ENCODE results near the gene NOL4.
A peak's percentile ranks its signal among the peaks of the same experiment; 100 is the strongest.
"Not testable (repeated sequence)": the region's sequence is repeated elsewhere in the genome, so short reads cannot be mapped to it uniquely, and the experiment has no call there.

The NOL4 gene, protein sequence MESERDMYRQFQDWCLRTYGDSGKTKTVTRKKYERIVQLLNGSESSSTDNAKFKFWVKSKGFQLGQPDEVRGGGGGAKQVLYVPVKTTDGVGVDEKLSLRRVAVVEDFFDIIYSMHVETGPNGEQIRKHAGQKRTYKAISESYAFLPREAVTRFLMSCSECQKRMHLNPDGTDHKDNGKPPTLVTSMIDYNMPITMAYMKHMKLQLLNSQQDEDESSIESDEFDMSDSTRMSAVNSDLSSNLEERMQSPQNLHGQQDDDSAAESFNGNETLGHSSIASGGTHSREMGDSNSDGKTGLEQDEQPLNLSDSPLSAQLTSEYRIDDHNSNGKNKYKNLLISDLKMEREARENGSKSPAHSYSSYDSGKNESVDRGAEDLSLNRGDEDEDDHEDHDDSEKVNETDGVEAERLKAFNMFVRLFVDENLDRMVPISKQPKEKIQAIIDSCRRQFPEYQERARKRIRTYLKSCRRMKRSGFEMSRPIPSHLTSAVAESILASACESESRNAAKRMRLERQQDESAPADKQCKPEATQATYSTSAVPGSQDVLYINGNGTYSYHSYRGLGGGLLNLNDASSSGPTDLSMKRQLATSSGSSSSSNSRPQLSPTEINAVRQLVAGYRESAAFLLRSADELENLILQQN

GRCh38 chr18:34224423-34225217, at the start of gene NOL4:
Gene NOL4 (minus strand): TSS chr18:34224913. CDS start chr18:34223253, 1,660 bp downstream.
- DNase-seq (ENCODE audit: extremely low read depth, low read depth), result no peak
- TF ChIP-seq, protein P1, sequence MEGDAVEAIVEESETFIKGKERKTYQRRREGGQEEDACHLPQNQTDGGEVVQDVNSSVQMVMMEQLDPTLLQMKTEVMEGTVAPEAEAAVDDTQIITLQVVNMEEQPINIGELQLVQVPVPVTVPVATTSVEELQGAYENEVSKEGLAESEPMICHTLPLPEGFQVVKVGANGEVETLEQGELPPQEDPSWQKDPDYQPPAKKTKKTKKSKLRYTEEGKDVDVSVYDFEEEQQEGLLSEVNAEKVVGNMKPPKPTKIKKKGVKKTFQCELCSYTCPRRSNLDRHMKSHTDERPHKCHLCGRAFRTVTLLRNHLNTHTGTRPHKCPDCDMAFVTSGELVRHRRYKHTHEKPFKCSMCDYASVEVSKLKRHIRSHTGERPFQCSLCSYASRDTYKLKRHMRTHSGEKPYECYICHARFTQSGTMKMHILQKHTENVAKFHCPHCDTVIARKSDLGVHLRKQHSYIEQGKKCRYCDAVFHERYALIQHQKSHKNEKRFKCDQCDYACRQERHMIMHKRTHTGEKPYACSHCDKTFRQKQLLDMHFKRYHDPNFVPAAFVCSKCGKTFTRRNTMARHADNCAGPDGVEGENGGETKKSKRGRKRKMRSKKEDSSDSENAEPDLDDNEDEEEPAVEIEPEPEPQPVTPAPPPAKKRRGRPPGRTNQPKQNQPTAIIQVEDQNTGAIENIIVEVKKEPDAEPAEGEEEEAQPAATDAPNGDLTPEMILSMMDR (IDR thresholded peaks at IDR 0.05; ENCODE audit: low read depth, low read length, missing control alignments), result peak; percentile 6
- no peak within 1 kb of the TSS for H3K4me3 ChIP-seq (replicated peaks; ENCODE audit: low read depth, low read length)

DNA sequence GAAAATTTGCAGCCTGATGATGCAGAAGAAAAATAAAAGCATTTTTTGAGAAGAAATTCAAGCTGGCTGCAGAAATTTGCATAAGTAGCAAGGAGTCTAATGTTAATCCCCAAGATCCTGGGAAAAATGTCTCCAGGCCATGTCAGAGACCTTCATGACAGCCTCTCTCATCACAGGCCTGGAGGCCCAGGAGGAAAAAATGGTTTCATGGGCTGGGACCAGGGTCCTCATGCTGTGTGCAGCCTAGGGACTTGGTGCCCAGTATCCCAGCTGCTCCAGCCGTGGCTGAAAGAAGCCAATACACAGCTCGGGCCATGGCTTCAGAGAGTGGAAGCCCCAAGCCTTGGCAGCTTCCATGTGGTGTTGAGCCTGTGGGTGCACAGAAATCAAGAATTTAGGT, 41.3 kb upstream of the NOL4 start:
- not testable (repeated sequence) for DNase-seq (ENCODE audit: extremely low read depth, low read depth); H3K4me3 ChIP-seq (replicated peaks; ENCODE audit: low read depth, low read length)

DNA sequence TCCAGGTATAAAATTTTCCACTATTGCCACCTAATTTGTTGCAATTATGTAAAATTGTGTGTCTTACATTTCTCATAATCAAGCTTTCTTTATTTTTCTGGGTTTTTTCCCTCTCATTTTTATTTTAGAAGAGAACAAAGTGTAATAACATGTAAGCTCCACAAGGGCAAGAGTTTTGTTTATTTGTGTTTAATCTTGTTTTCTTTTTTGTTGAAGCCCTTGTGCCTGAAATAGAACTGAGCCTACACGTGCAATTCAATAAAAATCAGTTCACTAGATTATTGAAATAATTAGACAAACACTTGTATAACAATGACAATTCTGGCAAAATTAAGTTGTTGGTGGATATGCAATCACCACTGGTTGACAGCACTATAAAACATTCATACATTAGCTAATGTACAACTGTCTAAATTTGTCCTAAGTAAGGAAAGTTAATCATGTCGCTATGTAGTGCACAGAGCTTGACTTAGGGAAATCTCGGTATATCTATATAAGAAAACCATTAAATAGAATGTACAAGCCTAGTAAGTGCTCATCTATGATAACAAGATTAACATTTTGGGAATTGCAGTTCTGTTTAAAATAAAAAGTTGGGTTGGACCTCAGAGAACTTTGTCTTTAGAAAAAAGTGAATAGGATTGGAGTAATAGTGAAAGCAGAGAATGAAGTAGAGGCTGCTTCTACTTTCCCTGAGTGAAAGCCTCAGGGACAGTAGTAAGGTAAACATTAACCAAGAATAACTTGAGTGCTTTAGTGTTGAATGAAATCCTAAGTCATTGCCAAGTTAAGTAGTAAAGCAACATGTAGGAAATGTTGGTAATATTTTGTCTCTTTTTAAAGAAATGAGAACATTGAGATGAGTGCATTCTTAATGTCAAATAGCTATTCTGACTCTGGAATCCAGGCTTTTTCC, 37.4 kb upstream of the NOL4 start:
- no peak overlapping the region for H3K4me3 ChIP-seq (replicated peaks; ENCODE audit: low read depth, low read length)
- DNase-seq (ENCODE audit: extremely low read depth, low read depth), result no peak
- TF ChIP-seq, protein P1 (IDR thresholded peaks at IDR 0.05; ENCODE audit: low read depth, low read length, missing control alignments), result no peak

DNA sequence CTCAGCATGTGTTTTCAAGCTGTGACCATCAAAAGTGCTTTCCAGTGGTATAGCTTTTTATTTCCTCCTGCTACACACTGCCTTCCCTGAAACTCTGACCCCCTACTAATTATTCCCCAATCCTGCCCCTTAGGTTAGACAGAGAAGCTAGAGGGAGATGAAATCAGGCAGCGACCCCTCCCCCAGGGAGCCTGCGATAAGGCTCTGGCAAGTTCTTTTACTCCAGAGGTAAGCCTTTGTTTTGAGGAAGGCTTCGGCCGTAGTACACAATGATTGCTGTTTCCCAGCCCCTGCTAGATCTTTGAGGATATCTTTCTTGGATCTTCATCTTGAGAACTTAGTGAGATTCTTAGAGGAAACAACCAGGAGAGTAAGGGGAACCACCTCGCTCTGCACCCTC, 33.5 kb upstream of the NOL4 start:
- H3K4me3 ChIP-seq (replicated peaks; ENCODE audit: low read depth, low read length), result no peak overlapping the region
- no peak for DNase-seq (ENCODE audit: extremely low read depth, low read depth)
- TF ChIP-seq, protein P1 (IDR thresholded peaks at IDR 0.05; ENCODE audit: low read depth, low read length, missing control alignments), result no peak

- H3K4me3 ChIP-seq (replicated peaks; ENCODE audit: low read depth, low read length), result no peak overlapping the region
- TF ChIP-seq, protein P1 (IDR thresholded peaks at IDR 0.05; ENCODE audit: low read depth, low read length, missing control alignments), result no peak
- DNase-seq (ENCODE audit: extremely low read depth, low read depth), result no peak
These were observed 27.2 kb upstream of the NOL4 start for GRCh38 chr18:34251919-34252318.

GRCh38 chr18:34248727-34249126, 24.0 kb upstream of the NOL4 start:
- no peak overlapping the region for H3K4me3 ChIP-seq (replicated peaks; ENCODE audit: low read depth, low read length)
- no peak for DNase-seq (ENCODE audit: extremely low read depth, low read depth)
- TF ChIP-seq, protein P1 (IDR thresholded peaks at IDR 0.05; ENCODE audit: low read depth, low read length, missing control alignments), result no peak
